ENCODE results near the gene CRY1.

DNA sequence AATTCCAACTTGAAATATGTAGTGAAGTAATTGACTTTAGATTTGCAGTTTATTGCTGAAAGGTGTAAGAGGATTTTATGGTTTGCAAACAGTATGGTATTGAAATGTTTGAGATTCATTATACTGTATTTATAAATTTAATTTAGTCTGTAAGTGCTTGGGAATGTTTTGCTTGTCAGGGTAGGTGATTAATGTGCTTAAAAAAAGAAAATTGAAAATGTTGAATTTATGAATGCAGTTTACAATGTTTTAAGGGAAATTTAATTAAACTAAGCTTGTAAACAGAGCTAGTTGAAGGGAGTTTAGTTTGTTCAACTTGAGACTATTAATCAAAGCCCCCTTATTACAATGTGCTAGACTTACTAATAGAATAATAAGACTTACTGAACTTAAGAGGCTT is 18.0 kb upstream of the CRY1 start:
- TF ChIP-seq CTCF (IDR thresholded peaks at IDR 0.05): no peak
- TF ChIP-seq EP300 (IDR thresholded peaks at IDR 0.05): no peak
- no peak for TF ChIP-seq POLR2A (IDR thresholded peaks at IDR 0.05)

All from stomach (tissue), 4 donors.